GM13977 (cell line): ENCODE measurements around the gene PLET1.

Source experiments
- DNase-seq: peaks from one replicate; pipeline ENCODE4 v3.0.0; 2012; ENCODE audit warnings: low spot score
- CTCF ChIP-seq: IDR thresholded peaks from 2 replicates; pipeline ENCODE4 v1.5.1; 2012; ENCODE audit warnings: mild to moderate bottlenecking, control low read depth; ENCODE audit not compliant: insufficient read depth; ENCODE audit errors: extremely low read depth, missing control alignments
- in situ Hi-C: fragments of 300-500 bp; cut with MboI; formaldehyde crosslinking; loops from one replicate; pipeline ENCODE4 v1.12.0; 2022; ENCODE audit warnings: low sequenced_read_pairs, low pct_unique_long_range_greater_than_20kb, mixed read lengths, inconsistent platforms; ENCODE audit not compliant: unreplicated experiment

The PLET1 gene

DNA sequence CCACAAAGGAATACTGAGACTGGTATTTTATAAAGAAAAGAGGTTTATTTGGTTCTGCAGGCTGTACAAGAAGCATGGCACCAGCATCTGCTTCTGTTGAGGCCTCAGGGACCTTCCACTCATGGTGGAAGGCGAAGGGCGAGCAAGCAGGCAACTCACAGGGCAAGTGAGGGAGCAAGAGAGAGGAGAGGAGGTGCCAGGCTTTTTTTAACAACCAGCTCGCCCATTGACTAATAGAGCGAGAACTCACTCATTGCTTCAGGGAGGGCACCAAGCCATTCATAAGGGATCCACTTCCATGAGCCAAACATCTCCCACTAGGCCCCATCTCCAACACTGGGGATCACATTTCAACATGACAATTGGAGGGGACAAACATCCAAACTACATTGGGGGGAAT is 33.2 kb downstream of the PLET1 start:
- in situ Hi-C loops = loop anchor here (10.0 kb wide), 1 partner anchor 47 kb away; no protein-coding TSS in a partner anchor
- no peak for TF ChIP-seq CTCF
- no peak for DNase-seq

DNA sequence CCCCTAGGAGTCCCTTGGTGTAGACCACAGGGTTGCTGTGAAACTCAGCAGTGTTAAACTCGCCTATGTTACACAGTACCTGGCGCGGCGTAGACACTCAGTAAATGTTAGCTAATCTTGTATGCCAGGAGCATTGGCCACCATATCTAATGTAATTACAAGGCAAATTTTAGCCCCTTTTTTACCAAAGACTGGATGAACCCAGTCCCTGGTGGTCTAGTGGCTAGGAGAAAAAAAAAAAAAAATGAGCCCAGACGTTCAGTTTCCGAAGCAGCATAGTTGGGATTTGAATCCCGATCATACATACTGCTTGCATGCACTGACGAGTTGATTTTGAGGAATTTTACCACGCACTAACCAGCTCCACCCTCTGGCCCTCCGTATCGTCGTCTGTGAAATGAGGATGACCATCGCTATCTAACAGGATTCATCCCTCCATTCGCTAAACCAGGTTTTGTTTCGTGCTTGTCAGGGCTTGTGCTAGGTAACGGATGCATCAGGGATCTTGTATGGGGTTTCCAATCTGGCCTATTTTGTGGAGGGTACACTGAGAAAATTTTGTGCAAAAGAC is 33.7 kb downstream of the PLET1 start:
- TF ChIP-seq CTCF = peak; percentile 3
- DNase-seq = no peak
- in situ Hi-C loops = loop anchor here (10.0 kb wide), 1 partner anchor 48 kb away; no protein-coding TSS in a partner anchor

- TF ChIP-seq CTCF = no peak
- DNase-seq = peak; percentile 95
- in situ Hi-C loops = loop anchor here (10.0 kb wide), 1 partner anchor 49 kb away; no protein-coding TSS in a partner anchor
Observed at GRCh38 chr11:112226062-112226830, 34.4 kb downstream of the PLET1 start, which contains the start of gene PTS. Gene PTS, plus strand, starts transcription at chr11:112226428. Its CDS starts 16 bp downstream, at chr11:112226444.

DNA sequence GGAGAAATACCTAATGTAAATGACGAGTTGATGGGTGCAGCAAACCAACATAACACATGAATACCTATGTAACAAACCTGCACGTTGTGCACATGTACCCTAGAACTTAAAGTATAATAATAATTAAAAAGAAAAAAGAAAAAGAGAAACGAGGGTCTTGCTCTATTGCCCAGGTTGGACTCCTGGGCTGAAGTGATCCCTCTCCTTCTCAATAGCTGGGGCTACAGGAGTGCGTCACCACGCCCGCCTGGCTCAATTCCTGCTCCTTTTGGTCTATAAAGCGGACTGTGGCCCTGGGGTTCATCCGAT is 35.0 kb downstream of the PLET1 start:
- in situ Hi-C loops = loop anchor here (10.0 kb wide), 1 partner anchor 49 kb away; no protein-coding TSS in a partner anchor
- no peak for DNase-seq
- TF ChIP-seq CTCF = no peak

GRCh38 chr11:112223754-112224532 is 36.7 kb downstream of the PLET1 start:
- in situ Hi-C loops = loop anchor here (10.0 kb wide), 1 partner anchor 51 kb away; no protein-coding TSS in a partner anchor
- no peak for DNase-seq
- TF ChIP-seq CTCF = no peak

GRCh38 chr11:112223121-112223520 is 37.5 kb downstream of the PLET1 start:
- DNase-seq = no peak
- in situ Hi-C loops = loop anchor here (10.0 kb wide), 1 partner anchor 52 kb away; no protein-coding TSS in a partner anchor
- TF ChIP-seq CTCF = no peak
